ENCODE data around the gene SPNS2. TPM values are rescaled to one million over a fixed set of nuclear protein-coding genes. Genes with fewer than 3 reads are reported as not detected.

SPNS2 gene
- total and polyA plus RNA-seq, 2 of the 8 experiments (the other 6 are each of a cell fraction or from before 2014, with no cell fraction given): 1.2 to 1.5 TPM

DNA sequence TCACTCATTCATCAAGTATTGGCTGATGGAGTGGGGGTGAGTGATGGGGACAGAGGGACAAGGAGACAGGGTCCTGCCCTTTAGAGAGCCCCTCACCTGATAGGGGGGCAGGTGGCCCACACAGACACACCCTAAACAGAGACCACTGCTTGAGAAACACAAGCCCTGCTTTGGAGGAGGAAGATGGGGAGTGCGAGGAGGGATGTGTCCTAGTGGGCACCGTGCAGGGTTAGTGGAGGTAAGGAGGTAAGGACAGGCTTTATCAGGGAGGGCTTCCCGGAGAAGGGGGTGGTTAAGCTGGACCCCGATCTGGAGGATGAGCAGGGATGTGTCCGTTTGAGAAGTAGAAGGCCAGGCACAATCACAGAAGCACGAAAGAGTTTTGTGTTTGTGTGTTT is 77.5 kb downstream of the SPNS2 start:
- H2AFZ ChIP-seq (ENCODE audit: low read length): no peak overlapping the region
- H3K4ac ChIP-seq (replicated peaks; ENCODE audit: insufficient read length, low read depth, low read length): peak overlapping the region; percentile 47
- no peaks in the 10 kb centered on the region for H3K27me3 ChIP-seq (replicated peaks in 1 of 4; ENCODE audit: control insufficient read depth in 3 of 4, extremely low read depth in 1 of 4, insufficient read depth in 3 of 4, low read length in 3 of 4)
- H2AK5ac ChIP-seq (ENCODE audit: low read depth, low read length): 0 out of 2 replicates have a peak overlapping the region, but pooled peaks have one; percentile 94
- DNase-seq (ENCODE audit: low read depth in 1 of 2, low spot score in 2 of 2) (no peak), FAIRE-seq (no peak)
- no peak overlapping the region for H3K9ac ChIP-seq (replicated peaks in 1 of 4; ENCODE audit: extremely low read depth in 1 of 4, low read depth in 3 of 4, low read length in 3 of 4)
- no peak overlapping the region for H3K14ac ChIP-seq (ENCODE audit: insufficient read length)
- H2BK20ac ChIP-seq (ENCODE audit: low read length): peak overlapping the region; percentile 95; the same call in 1 of the 2 replicates
- H3K18ac ChIP-seq (ENCODE audit: extremely low read depth, low read length): peak overlapping the region; percentile 89
- H3K56ac ChIP-seq (replicated peaks; ENCODE audit: insufficient read length, low read depth, low read length): no peak overlapping the region
- H4K91ac ChIP-seq (replicated peaks; ENCODE audit: insufficient read length, low read length): peak overlapping the region; percentile 5
- WGBS, 2 experiments (ENCODE audit: extremely low coverage in 1 of 2, insufficient coverage in 1 of 2, insufficient read length in 1 of 2, insufficient replicate concordance in 2 of 2, low coverage in 1 of 2, low lambda C conversion rate in 2 of 2, missing lambda C conversion rate in 1 of 2): 65% methylated on average over 6 of the region's 6 CpGs; no CpG with 5 or more reads in 1 of the 2 experiments
- H3K4me2 ChIP-seq (ENCODE audit: insufficient read depth in 1 of 2, low read depth in 2 of 2, low read length in 2 of 2): peak overlapping the region; percentile 20 to 37; a peak in 1 of 4 replicates
- ChIA-PET CTCF (ENCODE audit: partially characterized antibody) (interaction anchor here (0.5 to 8.8 kb wide), 4 partner anchors 8 to 315 kb away, joined by 3 to 114 read pairs (median 3); no protein-coding TSS in a partner anchor), POLR2A (ENCODE audit: partially characterized antibody) (interaction anchor here (1.3 to 2.8 kb wide), 4 partner anchors 9 to 132 kb away, joined by 4 to 11 read pairs (median 6); no protein-coding TSS in a partner anchor)
- H3K79me2 ChIP-seq (ENCODE audit: control insufficient read depth in 1 of 2, insufficient read depth in 2 of 2, low read length in 2 of 2): no peaks in the 10 kb centered on the region
- peak overlapping the region; percentile 98; the same call in 1 of the 2 replicates for H2BK12ac ChIP-seq (ENCODE audit: low read depth, low read length)
- H3K27ac ChIP-seq (ENCODE audit: low read depth, low read length): no peak overlapping the region
- H4K8ac ChIP-seq (ENCODE audit: extremely low read depth, insufficient read depth, low read length): no peak overlapping the region
- H2BK5ac ChIP-seq (ENCODE audit: low read depth, low read length): peak overlapping the region; percentile 80; the same call in 1 of the 2 replicates
- no peaks in the 10 kb centered on the region for H3K36me3 ChIP-seq (ENCODE audit: control insufficient read depth in 2 of 4, insufficient read depth in 4 of 4, low read length in 3 of 4)
- no peak overlapping the region for H3K23ac ChIP-seq (ENCODE audit: insufficient read length)
- H3K4me1 ChIP-seq (replicated peaks in 1 of 4; ENCODE audit: control insufficient read depth in 3 of 4, insufficient read depth in 4 of 4, low read length in 3 of 4): peaks cover 4 to 19% (median 14%) of the 10 kb centered on the region in 4 experiments
- no peaks in the 10 kb centered on the region for H3K9me3 ChIP-seq (ENCODE audit: insufficient read depth in 2 of 2, low read depth in 1 of 2, low read length in 1 of 2)
- H2BK15ac ChIP-seq (ENCODE audit: low read length): peak overlapping the region; percentile 90
- no peaks in the 10 kb centered on the region; the same call in 1 of the 2 replicates for H3K23me2 ChIP-seq (ENCODE audit: low read depth, low read length)
- no peaks in the 10 kb centered on the region for H4K20me1 ChIP-seq (replicated peaks in 1 of 2; ENCODE audit: control insufficient read depth in 1 of 2, insufficient read depth in 2 of 2, low read length in 2 of 2)
- no peak overlapping the region for H4K5ac ChIP-seq (ENCODE audit: insufficient read length, low read depth, low read length)
- H2BK120ac ChIP-seq (replicated peaks; ENCODE audit: low read depth, low read length): no peak overlapping the region
- H3K4me3 ChIP-seq (ENCODE audit: extremely low read depth in 1 of 4, insufficient read depth in 2 of 4, low read depth in 3 of 4, low read length in 4 of 4): no peak overlapping the region
- H3K79me1 ChIP-seq (ENCODE audit: low read depth, low read length): no peaks in the 10 kb centered on the region
- no peak for TF ChIP-seq ASH2L (IDR thresholded peaks at IDR 0.05; ENCODE audit: low read length)
